Esophagus squamous epithelium (tissue), 5 donors: ENCODE measurements around the gene VPS35L. TPM values are rescaled to one million over a fixed set of nuclear protein-coding genes. Genes with fewer than 3 reads are reported as not detected.

Experiments used
- DNase-seq: peaks from one replicate; lab custom pipeline; 2025; lab: John Stamatoyannopoulos, UW
- H3K27ac ChIP-seq, 4 donors: fragments of 200-600 bp; sonication (generic); one replicate each; pipeline ENCODE4 v1.5.1; 2016 to 2019; ENCODE audit warnings: mild to moderate bottlenecking in 1 of 4
- H3K27me3 ChIP-seq, 4 donors: fragments of 200-600 bp; sonication (generic); 1 replicate in 3 of 4; 2 replicates in 1 of 4; pipeline versions ENCODE4 v1.5.1 to v1.6.0; 2017 to 2021; ENCODE audit warnings: antibody characterized with exemption in 1 of 4
- H3K36me3 ChIP-seq, 3 donors: fragments of 200-600 bp; sonication (generic); one replicate each; pipeline ENCODE4 v1.5.1; 2016 to 2019
- H3K4me1 ChIP-seq, 3 donors: fragments of 200-600 bp; sonication (generic); one replicate each; pipeline ENCODE4 v1.5.1; 2017 to 2019
- H3K4me3 ChIP-seq, 4 donors: fragments of 200-600 bp; sonication (generic); 1 replicate in 3 of 4; 2 replicates in 1 of 4; pipeline ENCODE4 v1.5.1; 2016 to 2019; ENCODE audit warnings: mild to moderate bottlenecking in 2 of 4, moderate library complexity in 1 of 4
- H3K9me3 ChIP-seq, 3 donors: fragments of 200-600 bp; sonication (generic); one replicate each; pipeline ENCODE4 v1.5.1; 2016 to 2019
- CTCF ChIP-seq, 6 experiments: fragments of 450-650 bp in 4 of 6; fragments of 200-600 bp in 2 of 6; sonication (generic) in 2 of 6; IDR thresholded peaks; one replicate each; pipeline ENCODE4 v1.5.1; 2016 to 2019; ENCODE audit warnings: antibody characterized with exemption in 6 of 6, mild to moderate bottlenecking in 4 of 6, moderate library complexity in 4 of 6
- POLR2A ChIP-seq, 4 donors: fragments of 450-650 bp; IDR thresholded peaks; one replicate each; pipeline ENCODE4 v1.6.1; 2017; ENCODE audit warnings: antibody characterized with exemption in 4 of 4, mild to moderate bottlenecking in 4 of 4, moderate library complexity in 3 of 4
- WGBS, 2 donors: methylation state at CpG; one replicate each; pipeline ENCODE4 v1.1.5; 2018; 5-methylcytosine and 5-hydroxymethylcytosine counted together
- intact Hi-C: fragments of 100-400 bp; cut with DNase I; formaldehyde crosslinking; loops from one replicate; pipeline ENCODE4 v1.15.0; 2022
- total RNA-seq, 4 donors: library from RNA; depleted of rRNA; stranded (reverse); fragments of >200 nt; gene quantifications; one replicate each; pipeline ENCODE4 v1.1.0, GENCODE V29; 2016
- donor health status: DM: yes; HTN: yes; CAD: no.

Gene VPS35L
- total RNA-seq, 4 donors from 2014 or later = 20.8 to 32.9 (median 23.9) TPM

- Histone ChIP-seq H3K4me1 (peaks cover 0 to 15% (median 0%) of the 10 kb centered on the region in 3 donors), H3K4me3 (no peak overlapping the region), H3K9me3 (no peaks in the 10 kb centered on the region), H3K36me3 (no peaks in the 10 kb centered on the region), H3K27me3 (no peaks in the 10 kb centered on the region), H3K27ac (no peak overlapping the region)
- intact Hi-C loops = no loop called here
- 80 to 85% methylated on average over 6 to 7 of the region's 9 CpGs for WGBS, 2 donors
- no peak for TF ChIP-seq POLR2A (IDR thresholded peaks at IDR 0.05)
- TF ChIP-seq CTCF (IDR thresholded peaks at IDR 0.05) = no peak
- no peak for DNase-seq
Observed at GRCh38 chr16:19745286-19746010, 189.9 kb downstream of the VPS35L start.

- H3K27me3 ChIP-seq = no peaks in the 10 kb centered on the region
- DNase-seq = no peak
- intact Hi-C loops = no loop called here
- no peaks in the 10 kb centered on the region for H3K36me3 ChIP-seq
- 46 to 59% methylated on average over 4 of the region's 4 CpGs for WGBS, 2 donors
- H3K9me3 ChIP-seq = no peaks in the 10 kb centered on the region
- no peak overlapping the region for H3K27ac ChIP-seq
- peaks cover 0 to 21% (median 0%) of the 10 kb centered on the region in 3 donors for H3K4me1 ChIP-seq
- TF ChIP-seq POLR2A (IDR thresholded peaks at IDR 0.05) (no peak), CTCF (IDR thresholded peaks at IDR 0.05) (no peak)
- H3K4me3 ChIP-seq = no peak overlapping the region
Observed at GRCh38 chr16:19746561-19746960, 191.1 kb downstream of the VPS35L start.

GRCh38 chr16:19748389-19749168 is 193.1 kb downstream of the VPS35L start:
- WGBS, 2 donors = 33 to 42% methylated on average over 2 of the region's 2 CpGs
- H3K27me3 ChIP-seq = no peaks in the 10 kb centered on the region
- DNase-seq = no peak
- TF ChIP-seq CTCF (IDR thresholded peaks at IDR 0.05) = no peak
- TF ChIP-seq POLR2A (IDR thresholded peaks at IDR 0.05) = no peak
- H3K9me3 ChIP-seq = no peaks in the 10 kb centered on the region
- no peak overlapping the region for H3K4me3 ChIP-seq
- H3K4me1 ChIP-seq = peaks cover 0 to 28% (median 0%) of the 10 kb centered on the region in 3 donors
- intact Hi-C loops = no loop called here
- H3K27ac ChIP-seq = no peak overlapping the region
- no peaks in the 10 kb centered on the region for H3K36me3 ChIP-seq

- H3K27ac ChIP-seq = no peak overlapping the region
- WGBS, 2 donors = 80 to 88% methylated on average over 4 of the region's 4 CpGs
- H3K36me3 ChIP-seq = no peaks in the 10 kb centered on the region
- no peak overlapping the region for H3K4me3 ChIP-seq
- H3K9me3 ChIP-seq = no peaks in the 10 kb centered on the region
- H3K4me1 ChIP-seq = peaks cover 0 to 28% (median 0%) of the 10 kb centered on the region in 3 donors
- no peak for DNase-seq
- no peaks in the 10 kb centered on the region for H3K27me3 ChIP-seq
- intact Hi-C loops = no loop called here
- no peak for TF ChIP-seq CTCF (IDR thresholded peaks at IDR 0.05)
- no peak for TF ChIP-seq POLR2A (IDR thresholded peaks at IDR 0.05)
Observed at GRCh38 chr16:19749571-19750080, 194.1 kb downstream of the VPS35L start.

Other genes with a start within 250 kb of the VPS35L start
- 1 to 10 TPM in 1 of 4 donors, under 1 TPM in 3; 0.11 to 5.7 (median 0.67) TPM for gene TMC5, start 137.8 kb upstream of the VPS35L start, total RNA-seq
- 10 to 100 TPM; 36.3 to 66.4 (median 41.2) TPM for gene GDE1, start 33.6 kb upstream of the VPS35L start, total RNA-seq
- 10 to 100 TPM in 1 of 4 donors, 1 to 10 TPM in 3; 6.4 to 13.7 (median 7.4) TPM for gene CCP110, start 31.8 kb upstream of the VPS35L start, total RNA-seq
- gene KNOP1, start 162.5 kb downstream of the VPS35L start, total RNA-seq = 10 to 100 TPM in 2 of 4 donors, 1 to 10 TPM in 2; 9.0 to 14.3 (median 11.7) TPM
- gene IQCK, start 162.6 kb downstream of the VPS35L start, total RNA-seq = 1 to 10 TPM; 2.2 to 9.3 (median 6.1) TPM